ENCODE measurements around the gene TTYH1.
"Not testable (repeated sequence)": the region's sequence is repeated elsewhere in the genome, so short reads cannot be mapped to it uniquely, and the experiment has no call there.

The TTYH1 gene

DNA sequence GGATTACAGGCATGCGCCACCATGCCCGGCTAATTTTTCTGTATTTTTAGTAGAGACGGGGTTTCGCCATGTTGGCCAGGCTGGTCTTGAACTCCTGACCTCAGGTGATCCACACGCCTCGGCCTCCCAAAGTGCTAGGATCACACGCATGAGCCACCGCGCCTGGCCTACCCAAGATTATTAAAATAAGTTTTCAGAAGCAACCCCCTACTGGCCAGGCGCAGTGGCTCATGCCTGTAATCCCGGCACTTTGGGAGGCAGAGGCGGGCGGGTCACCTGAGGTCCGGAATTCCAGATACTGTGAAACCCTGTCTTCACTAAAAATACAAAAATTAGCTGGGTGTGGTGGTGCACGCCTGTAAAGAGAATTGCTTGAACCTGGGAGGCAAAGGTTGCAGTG, 31.1 kb downstream of the TTYH1 start:
- DNase-seq: not testable (repeated sequence)

DNA sequence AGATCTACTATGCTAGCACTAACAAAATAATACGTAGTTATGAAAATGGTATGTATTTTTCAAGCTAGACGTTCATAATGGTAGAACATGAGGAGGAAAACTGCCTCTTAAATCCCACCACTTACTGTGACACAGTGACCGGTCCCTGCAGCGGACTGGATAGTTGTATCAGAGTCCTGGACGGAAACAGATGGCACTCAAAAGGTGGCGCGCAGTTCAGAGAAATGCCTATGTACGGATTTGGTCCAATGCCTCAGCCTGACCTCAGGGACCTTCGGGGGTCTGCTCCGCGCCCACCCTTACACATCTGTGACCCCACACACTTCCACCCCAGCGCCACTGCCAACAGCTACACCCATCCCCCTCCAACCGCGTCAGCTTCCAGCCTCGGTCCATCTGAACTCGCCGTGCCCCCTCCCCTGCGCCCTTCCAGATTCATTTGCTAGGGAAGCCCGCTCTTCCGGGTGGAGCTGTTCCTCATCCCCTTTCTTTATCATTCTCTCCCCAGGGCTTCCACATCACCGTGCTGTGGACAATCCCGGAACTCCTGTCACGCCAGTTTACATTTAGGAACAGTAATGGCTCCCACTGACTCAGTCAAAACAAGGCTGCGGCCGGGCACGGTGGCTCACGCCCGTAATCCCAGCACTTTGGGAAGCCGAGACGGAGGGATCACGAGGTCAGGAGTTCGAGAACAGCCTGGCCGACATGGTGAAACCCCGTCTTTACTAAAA, 32.9 kb downstream of the TTYH1 start:
- peak; percentile 63 for DNase-seq

DNA sequence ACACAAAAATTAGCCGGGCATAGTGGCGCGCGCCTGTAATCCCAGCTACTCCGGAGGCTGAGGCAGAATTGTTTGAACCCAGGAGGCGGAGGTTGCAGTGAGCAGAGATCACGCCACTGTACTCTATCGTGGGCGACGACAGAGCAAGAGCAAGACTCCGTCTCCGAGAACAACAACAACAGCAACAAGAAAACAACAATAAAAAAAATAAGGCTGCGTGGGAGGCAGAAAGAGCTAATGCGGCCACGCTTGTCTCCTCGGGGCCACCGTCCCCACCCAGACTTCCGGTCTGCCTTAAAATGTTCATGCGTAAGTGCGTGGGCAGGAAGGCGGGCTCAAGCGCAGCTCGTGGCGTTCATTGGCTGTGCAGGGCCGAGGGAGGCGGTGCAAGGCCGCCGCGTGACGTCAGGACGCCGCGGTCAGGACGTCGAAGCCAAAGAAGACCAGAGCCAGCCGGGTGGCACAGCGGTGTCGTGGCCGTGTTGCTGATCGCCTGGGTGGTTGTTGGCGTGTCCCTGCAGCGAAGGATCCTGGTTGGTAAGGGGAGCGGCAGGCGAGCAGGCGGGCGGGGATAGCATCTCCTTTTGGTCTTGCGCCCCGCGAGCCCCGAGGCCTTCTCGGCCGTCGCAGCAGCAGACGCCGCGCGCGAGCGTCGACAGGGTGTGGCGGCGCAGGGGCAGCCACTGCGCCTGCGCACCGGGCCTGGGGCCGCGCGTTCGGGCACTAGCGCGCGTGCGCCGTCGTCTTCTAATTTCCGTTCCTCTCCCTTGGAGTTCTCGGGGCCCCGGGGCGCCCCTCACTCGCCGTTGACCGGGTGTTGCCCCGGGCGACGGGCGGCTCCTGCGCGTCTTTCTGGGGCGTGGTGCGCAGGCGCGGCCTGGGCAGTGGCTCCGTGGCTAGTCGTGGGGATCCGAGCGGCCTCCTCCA, 33.8 kb downstream of the TTYH1 start, which contains the start of gene LENG8:
LENG8 (plus strand) TSS at position 426 of the 927 bp plus-strand sequence. CDS start 2,146 bp downstream, outside the sequence.
- peak; percentile 98 for DNase-seq

DNA sequence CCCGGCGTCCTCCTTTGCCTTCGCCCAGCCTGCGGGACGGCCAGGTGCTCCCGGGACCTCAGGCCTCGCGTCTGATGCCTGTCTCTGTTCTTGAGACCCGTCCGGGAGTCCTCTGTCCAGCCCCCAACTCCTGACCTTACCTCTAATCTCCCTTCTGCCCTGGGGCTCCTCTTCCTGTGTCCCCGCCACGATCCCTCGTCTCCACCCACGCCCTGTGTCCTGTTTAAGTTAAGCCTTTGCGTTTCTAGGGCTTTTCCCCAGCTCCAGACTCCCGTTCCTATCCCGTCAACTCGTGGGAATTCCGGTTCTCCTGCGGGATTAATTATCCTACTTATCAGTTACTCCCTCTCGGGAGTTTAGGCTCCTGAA, 34.4 kb downstream of the TTYH1 start:
- DNase-seq: no peak

DNA sequence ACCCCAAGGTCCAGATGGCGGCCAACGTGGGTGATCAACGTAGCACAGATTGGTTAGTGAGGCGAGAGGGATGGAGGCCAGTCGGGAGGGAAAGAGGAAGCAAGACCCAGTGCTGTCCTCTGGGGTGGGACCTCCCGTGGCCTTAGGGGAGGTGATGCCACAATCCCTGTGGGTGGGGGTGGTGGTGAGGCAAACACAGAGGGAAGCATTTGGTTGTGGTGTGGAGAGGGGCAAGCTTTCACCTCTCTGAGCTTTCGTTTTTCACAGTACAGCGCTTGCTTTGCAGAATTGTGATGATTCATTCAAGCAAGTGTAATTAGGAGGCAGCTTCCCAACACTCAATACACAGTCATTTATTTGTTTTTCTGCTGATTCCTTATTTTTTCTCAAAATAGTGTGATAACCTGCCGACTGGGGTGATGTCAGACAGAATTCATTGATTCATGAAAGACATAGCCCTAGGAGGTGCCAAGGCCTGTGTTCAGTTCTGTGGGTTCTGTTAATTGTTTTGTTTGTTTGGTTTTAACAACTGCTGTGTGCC, 36.1 kb downstream of the TTYH1 start:
- no peak for DNase-seq

DNA sequence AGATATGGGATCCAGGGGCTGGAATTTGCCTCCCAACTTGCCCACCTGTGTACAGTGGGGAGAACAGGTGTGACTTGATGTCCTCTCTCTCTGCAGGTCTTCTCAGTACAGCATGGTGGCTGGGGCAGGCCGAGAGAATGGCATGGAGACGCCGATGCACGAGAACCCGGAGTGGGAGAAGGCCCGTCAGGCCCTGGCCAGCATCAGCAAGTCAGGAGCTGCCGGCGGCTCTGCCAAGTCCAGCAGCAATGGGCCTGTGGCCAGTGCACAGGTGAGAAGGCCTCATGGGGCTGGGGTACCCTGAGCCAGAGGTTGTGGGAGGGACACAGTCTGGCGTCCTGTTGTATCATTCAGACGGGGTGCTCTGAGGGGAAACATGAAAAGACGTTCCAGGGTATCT, 36.7 kb downstream of the TTYH1 start:
- no peak for DNase-seq

DNA sequence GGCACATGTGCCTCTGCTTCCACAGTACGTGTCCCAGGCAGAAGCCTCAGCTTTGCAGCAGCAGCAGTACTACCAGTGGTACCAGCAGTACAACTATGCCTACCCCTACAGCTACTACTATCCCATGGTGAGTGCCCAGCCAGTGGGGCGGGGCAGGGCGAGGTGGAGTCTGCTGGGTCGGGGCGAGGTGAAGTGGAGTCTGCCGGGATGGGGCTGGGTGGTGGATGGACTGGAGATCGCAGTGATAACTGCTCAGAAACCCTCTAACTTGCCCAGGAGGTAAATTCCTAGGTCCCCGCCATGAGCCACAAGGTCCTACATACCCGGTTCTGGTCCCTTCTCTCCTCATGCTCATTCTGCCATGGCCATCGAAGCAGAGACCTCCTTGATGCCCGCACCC, 37.4 kb downstream of the TTYH1 start:
- no peak for DNase-seq

DNA sequence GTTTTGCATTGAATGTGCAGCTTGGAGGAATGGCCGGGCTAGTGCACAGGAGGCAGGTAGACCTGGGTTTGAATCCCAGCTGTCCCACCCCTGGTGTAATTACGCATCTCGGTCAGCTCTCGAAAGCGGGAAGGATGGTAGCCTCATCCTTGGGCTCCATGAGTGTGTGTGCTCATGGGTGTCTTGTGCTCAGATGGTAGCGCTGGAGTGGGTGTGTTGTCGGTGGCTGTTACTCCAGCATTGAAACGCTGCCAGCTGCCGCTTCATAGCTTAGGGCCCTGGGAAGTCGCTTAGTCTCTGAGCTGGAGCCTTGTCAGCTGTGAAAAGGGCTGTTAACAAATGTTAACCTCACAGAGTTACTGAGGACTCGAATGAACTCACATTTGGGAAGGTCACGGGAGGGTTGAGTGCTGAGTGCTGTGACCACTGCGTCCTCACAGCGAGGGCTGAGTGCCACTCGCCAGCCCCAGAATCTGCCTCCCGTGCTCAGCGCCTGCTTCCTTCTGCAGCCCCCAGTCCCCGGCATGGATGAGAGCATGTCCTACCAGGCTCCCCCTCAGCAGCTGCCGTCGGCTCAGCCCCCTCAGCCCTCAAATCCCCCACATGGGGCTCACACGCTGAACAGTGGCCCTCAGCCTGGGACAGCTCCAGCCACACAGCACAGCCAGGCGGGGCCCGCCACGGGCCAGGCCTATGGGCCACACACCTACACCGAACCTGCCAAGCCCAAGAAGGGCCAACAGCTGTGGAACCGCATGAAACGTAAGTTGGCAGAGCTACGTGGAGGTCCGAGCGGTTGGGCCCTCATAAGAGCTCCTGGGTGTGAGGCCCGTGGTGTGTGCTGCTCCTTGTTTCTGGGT, 38.9 kb downstream of the TTYH1 start:
- no peak for DNase-seq

DNA sequence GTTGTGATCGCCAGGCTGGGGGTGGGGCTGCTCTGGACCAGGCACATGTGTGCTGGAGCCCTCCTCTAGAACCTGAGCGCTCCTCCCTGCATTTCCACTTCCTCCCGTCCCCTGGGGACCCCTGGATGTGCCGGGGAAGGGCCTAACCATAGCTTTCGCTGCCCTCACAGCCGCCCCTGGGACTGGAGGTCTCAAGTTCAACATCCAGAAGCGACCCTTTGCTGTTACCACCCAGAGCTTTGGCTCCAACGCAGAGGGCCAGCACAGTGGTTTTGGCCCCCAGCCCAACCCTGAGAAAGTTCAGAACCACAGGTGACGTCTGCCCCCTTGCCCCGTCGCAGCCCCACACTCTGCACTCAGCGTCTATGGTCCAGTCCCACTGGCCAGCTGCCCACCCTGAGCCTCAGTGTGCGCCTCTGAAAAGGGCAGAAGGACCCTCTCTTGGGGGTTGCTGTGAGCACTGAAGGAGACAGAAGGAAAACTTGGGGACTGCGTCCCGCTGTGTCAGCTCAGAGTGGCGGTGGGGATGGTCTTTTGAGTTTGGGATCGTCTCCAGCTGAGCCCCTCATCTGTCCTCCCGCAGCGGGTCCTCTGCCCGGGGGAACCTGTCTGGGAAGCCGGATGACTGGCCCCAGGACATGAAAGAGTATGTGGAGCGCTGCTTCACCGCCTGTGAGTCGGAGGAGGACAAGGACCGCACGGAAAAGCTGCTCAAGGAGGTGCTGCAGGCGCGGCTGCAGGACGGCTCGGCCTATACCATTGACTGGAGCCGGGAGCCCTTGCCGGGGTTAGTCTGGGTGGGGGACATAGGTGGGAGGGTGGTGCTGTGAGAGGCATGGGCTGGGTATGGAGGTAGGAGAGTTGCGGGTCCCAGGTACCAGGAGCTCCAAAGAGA, 39.8 kb downstream of the TTYH1 start:
- no peak for DNase-seq

DNA sequence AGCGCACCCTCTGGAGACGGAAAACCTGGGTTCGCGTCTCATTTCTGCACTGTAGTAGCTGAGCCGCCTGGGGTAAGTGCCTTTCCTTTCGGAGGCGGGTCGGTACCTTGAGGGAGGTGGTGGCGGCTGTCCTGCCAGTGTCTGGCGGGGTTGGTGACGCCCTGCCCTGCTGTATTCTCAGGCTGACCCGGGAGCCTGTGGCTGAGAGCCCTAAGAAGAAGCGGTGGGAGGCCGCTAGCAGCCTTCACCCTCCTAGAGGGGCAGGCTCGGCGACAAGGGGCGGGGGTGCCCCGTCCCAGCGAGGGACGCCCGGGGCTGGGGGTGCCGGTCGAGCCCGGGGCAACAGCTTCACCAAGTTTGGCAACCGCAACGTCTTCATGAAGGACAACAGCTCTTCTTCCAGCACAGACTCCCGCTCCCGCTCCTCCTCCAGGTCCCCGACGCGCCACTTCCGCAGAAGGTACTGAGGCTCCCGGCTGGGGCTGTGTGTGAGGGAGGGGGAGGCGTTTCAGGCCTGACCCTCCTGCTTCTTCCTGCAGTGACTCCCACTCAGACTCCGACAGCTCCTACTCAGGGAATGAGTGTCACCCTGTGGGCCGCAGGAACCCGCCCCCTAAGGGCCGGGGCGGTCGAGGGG, 40.6 kb downstream of the TTYH1 start:
- DNase-seq: no peak

DNA sequence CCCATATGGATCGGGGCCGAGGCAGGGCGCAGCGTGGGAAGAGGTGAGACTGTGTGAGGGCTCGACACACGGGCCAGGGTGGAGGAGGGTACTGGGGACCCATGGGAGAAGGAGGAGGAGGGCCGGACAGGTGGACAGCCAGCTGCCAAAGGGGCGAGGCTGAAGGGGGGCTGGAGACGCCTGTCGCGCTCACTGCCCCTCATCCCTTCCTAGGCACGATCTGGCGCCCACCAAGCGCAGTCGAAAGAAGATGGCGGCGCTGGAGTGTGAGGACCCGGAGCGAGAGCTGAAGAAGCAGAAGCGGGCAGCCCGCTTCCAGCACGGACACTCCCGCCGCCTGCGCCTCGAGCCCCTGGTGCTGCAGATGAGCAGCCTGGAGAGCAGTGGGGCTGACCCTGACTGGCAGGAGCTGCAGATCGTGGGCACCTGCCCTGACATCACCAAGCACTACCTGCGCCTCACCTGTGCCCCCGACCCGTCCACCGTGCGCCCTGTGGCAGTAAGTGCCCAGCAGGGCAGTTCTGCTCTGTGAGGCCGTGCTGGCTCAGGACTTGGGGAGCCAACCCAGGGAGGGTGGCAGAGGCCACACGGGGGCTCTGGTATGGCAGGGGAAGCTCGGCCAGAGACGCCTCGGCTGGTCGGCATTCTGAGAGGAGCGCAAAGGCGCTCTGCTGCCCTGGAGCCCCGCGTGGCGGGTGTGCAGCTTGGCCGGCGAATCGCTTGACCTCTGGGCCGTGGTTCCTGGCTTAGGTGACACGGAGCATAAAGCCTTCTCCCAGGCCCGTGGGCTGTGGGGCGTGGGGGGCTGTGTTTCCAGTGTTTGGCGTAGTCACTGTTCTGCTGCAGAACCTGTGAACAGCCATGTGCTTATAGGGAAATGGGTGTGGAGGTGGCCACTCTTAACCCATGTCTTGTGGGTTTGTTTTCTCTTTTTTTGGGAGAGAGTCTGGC, 41.4 kb downstream of the TTYH1 start:
- no peak for DNase-seq

DNA sequence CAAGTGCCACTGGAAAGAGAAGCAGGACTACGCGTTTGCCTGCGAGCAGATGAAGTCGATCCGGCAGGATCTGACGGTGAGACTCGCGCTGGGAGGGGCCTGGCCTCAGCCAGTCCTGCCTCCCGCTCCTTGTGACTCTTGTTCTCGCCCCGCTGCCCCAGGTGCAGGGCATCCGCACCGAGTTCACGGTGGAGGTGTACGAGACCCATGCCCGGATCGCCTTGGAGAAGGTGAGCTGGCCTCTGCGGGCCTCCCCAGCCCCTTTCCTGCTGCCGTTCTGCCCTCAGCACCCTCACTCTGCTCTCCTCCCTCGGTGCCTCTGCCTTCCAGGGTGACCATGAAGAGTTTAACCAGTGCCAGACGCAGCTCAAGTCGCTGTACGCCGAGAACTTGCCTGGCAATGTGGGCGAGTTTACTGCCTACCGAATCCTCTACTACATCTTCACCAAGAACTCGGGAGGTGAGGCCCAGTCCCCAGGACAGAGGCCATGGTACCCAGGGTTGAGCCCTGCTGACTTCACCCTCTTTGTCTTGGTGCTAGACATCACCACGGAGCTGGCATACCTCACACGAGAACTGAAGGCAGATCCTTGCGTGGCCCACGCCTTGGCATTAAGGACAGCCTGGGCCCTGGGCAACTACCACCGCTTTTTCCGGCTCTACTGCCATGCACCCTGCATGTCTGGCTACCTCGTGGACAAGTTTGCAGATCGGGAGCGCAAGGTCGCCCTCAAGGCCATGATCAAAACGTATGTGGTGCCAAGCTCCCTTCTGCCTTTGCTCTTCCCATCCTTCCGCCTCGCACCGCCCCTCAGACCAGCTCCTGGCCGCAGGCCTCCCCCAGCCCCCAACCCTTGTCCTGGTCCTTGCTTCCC, 42.7 kb downstream of the TTYH1 start:
- no peak for DNase-seq

DNA sequence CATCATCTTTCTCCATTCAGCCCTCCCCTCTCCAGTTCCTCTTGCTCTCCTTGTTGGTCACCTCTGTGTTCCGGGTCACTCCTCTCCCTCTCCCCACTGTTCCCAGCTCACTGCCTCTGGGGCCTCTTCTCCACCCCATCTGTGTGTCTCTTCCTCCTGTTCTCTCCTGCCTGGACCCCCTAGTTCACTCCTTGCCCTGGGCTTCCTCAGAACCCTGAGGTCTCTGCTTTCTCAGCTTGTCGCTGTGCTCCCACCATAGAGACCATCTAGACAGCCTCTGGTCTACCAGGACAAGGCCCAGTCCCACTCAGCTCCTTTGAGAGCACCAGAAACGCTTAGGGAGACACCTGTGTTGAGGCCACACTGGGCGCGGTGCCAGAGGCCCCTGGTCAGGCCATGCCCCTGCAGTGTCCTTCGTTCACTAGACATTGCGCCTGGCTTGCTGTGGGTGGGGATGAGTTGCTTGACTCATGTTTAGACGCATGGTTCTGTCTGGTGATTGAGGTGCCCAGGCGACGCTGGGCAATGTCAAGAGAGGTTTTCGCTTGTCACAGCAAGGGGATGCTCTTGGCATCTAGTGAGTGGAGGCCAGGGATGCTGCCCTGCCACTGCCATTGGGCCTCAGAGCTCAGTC, 43.5 kb downstream of the TTYH1 start:
- DNase-seq: no peak

DNA sequence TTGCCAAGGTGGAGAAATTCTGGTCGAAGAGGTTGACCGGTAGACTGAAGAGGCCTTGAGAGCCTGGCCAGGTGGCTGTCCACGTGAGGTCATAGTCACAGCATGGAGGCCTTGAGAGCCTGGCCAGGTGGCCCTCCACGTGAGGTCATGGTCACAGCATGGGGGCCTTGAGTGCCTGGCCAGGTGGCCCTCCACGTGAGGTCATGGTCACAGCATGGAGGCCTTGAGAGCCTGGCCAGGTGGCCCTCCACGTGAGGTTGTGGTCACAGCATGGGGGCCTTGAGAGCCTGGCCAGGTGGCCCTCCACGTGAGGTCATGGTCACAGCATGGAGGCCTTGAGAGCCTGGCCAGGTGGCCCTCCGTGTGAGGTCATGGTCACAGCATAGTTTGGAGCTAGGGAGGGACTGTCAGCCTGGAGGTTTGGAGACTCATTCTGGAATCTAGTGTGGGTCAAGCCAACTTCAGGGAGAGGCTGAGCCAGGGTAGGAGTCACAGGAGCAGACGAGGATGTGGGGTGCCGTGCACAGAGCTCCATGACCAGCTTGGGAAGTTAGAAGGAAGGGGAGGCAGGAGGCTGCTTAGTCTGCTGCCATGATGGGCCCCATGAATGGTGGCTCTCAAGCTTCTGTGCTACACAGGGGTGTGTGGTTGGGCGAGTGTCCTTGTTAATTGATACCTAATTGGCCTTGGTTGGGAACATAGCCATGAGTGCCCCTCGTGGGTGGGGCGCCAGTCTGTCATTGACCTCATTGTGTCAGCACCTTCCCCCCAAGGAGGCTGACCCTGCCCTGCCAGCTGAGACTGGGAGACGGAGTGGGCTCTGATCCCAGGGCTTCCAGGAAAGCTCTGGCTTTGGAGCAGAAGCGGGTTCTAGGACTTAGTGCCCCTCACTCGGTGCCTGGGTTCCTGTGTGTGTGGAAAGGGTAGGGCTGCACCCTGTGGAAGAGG, 44.3 kb downstream of the TTYH1 start:
- no peak for DNase-seq

DNA sequence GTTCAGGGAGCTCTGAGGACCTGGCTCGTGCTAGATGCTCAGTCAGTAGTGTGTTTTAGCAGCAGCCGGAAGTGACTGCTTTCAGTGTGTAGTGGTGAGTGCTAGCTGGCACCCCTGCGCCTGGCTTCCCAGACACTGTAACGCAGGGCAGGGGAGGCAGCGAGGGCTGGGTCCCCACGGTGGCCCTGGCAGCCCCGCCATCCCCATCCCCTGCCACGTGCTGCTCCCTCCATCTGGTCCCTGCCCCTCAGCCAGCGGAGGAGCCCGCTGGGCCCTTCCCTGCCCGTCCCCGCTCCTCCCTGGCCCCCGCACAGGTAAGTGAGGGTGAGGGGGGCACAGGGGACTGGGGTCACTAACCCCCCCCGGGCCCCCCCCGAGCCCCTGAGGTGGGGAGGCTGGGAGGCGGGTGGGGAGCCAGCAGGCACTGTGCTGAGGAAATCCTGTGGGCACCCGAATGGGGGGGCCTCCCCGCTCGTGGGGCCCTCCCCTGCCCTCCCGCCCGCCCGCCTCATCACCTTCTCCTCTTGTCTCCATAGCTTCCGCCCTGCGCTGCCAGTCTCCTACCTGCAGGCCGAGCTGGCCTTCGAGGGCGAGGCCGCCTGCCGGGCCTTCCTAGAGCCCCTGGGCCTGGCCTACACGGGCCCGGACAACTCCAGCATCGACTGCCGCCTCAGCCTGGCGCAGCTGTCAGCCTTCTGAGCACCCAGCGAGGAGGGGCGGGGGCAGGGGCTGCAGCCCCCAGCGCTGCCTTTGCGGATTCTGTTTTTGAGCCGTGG, 45.2 kb downstream of the TTYH1 start:
- DNase-seq: no peak

DNA sequence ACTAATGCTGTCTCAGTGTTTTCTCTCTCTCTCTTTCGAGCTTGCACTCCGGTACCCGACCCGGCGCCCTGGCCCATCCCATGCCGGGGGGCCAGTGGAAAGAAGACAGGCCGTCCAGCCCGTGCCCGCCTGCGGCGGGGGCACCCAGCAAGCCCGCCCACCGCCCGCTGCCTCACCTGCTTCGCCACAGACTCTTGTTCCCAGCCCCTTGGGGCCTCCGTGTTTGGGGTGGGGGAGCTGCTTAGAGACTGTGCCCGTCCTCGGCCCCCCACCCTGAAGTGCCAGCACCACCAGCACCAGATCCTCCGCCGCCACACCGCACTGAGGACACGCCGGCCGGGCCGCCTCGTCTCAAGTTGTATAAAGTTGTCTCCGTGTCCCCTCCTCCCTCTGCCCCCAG, 45.9 kb downstream of the TTYH1 start:
- no peak for DNase-seq

All from fibroblast of skin of right biceps (primary cell).